Measurements from ENCODE around the gene TH.

- TF ChIP-seq GATA2 (IDR thresholded peaks at IDR 0.05; ENCODE audit: low read depth, low read length) (peak; percentile 30; the same call in 1 of the 2 replicates), GATA3 (IDR thresholded peaks at IDR 0.05; ENCODE audit: low read depth, low read length) (no peak)
These were observed 41.0 kb upstream of the TH start for GRCh38 chr11:2212411-2213251.
